GDM1 (cell line): ENCODE data around the gene TIAM2.

Experiments
- DNase-seq: peaks from one replicate; lab custom pipeline; 2025; lab: John Stamatoyannopoulos, UW

TIAM2 gene

GRCh38 chr6:155064303-155064702, 69.2 kb downstream of the TIAM2 start:
- DNase-seq, result no peak

DNA sequence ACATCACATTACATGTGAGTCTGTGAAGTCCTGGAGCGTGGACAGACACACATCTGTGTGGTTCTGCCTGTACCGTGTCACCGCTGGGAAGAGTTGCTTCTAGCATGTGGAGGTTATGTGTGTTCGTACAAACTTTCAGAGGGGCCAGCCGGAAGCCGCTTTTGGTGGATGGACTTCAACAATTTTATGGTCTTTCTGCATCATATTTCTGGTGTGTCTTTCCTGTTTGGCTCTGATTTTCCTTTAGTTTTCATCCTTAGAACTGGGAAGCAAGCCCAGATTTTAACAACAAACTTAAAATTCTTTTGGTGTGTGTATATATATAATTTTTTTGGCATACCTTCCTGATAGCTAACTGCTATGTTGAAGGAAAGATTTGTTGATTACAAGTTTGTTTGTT, 71.2 kb downstream of the TIAM2 start:
- DNase-seq, result no peak

- DNase-seq, result no peak
Measured at GRCh38 chr6:155066921-155067680, 72.0 kb downstream of the TIAM2 start.

DNA sequence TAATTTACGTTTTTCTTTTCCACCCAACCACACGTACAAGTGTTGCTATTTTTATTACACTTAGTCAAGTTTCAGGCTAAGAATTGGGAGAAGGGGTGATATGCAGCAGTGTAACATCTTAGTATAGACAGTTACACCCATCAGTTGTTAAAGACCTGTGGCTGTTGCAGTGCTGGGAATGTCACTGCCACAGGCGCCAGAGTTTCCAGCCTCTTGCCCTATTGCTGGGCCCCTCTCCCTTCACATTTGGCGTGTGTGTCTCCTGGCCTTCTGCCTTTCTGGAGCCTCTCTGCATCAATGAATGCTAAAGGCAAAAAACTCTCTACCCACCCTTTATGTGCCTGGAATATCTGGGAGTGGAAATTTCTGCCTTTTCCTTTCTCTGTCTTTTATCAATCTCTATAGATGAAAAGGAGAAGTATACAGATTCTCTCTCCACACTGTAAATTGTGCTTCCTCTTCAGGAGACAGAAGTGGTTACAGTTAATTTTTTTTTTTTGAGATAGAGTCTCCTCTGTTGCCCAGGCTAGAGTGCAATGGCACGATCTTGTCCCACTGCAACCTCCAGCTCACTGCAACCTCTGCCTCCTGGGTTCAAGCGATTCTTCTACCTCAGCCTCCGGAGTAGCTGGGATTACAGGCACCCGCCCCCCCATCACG, 73.0 kb downstream of the TIAM2 start:
- DNase-seq, result no peak

DNA sequence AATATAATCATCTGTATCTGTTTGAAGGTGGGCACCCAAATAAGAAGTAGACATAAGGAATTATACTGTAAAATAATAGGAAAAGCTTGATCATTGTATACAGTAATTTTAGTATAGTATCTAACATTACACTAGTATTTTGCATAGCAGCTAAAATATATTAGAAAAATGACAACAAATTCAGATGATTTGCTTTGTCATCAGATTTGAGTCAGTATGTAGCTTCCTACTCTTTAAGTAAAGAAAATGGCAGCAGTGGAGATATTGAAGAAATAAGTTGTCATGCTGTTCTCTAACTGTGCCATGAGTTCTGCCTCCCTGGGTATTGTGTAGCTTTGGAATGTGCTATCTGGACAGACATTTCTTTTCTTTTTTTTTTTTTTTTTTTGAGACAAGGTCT, 74.4 kb downstream of the TIAM2 start:
- DNase-seq, result no peak

DNA sequence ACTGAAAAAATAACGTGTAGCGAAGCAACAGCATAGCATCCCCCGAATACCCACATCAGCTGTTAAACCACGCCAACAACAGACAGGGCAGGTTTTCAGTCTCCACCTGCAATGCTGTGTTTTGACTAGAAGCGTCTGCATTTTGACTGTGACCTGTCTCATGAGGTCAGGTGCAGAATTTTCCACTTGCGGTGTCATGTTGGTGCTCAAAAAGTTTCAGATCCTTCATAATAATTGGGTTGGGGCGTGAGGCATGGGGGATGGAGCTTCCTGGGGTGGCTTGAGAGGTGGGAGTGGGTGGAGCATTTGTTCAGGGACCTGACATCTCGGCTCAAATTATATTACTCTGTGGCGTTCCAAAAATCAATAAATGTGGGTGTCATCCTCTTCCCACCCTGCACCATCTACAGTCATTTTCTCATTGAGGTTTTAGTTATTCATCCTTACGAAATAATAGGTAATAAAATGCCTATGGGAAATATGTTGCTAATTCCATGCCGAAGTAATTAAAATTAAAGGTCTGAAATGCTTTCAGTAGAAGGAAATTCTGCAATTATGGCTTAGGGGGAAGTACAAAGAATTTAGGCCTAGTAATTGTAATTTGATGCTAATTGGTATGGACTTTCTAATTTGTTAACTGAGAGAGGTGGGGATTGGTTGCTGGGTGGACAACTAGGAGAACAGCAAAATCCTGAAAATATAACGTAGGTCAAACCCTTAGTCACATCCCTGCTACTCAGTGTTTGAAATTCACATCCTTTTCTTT, 81.0 kb downstream of the TIAM2 start:
- no peak for DNase-seq

DNA sequence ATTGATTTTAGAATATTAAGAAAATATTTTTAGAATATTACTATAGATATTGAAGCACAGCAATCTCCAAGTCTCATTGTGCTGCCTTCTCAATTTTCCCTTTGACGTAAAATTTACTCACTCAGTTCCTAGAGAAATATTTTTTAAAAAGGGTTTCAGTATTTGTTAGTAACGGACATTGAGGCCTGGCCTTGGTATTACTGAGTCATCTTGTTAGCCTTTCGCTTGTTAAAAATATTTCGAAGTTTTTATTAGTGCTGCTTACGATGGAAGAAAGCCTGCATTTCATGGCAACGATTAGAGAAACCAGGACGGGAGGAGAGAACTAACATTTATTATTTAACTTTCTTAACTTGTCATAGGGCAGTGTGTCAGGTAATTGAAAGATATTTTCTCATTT, 82.2 kb downstream of the TIAM2 start:
- DNase-seq, result no peak

DNA sequence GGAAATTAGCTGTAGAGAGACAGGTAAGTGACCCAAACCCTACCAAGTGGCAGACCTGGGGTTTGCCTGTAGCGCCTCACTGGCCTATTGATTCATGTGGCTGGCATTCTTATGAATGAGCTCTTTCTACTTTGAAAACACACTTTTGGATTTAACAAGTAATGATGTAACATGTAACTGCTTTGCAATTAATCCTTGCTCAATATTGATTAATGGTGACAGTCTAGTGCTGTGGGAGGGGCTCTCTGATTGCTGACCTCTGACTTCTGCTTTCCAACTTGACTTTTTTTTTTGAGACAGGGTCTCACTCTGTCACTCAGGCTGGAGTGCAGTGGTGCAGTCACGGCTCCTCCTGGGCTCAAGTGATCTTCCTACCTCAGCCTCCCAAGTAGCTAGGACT, 82.7 kb downstream of the TIAM2 start:
- no peak for DNase-seq

- no peak for DNase-seq
Measured at GRCh38 chr6:155078331-155078745, 83.2 kb downstream of the TIAM2 start.

- no peak for DNase-seq
Measured at GRCh38 chr6:155079985-155080452, 84.9 kb downstream of the TIAM2 start.

- DNase-seq, result no peak
Measured at GRCh38 chr6:155080881-155081845, 86.0 kb downstream of the TIAM2 start.

GRCh38 chr6:155084431-155085123, 89.5 kb downstream of the TIAM2 start:
- DNase-seq, result no peak

GRCh38 chr6:155085582-155086257, 90.6 kb downstream of the TIAM2 start:
- DNase-seq, result no peak

DNA sequence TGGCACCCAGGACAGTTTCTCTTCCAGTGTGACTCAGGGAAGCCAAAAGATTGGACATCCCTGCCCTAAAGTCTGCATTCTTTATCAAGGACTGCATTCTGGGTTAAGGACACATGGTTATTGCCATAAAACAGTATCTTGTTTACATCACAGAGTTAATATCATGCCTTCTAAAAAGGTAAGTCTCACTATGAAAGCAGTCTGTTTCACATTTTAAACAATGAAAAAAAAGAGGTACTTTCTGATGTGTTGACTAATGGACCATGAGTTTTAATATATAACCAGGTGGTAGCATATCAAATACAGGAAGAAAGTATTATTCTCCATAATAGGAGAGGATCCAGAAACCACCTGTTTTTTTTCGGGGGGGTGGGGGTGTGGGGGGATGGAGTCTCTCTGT, 93.7 kb downstream of the TIAM2 start:
- DNase-seq, result no peak

DNA sequence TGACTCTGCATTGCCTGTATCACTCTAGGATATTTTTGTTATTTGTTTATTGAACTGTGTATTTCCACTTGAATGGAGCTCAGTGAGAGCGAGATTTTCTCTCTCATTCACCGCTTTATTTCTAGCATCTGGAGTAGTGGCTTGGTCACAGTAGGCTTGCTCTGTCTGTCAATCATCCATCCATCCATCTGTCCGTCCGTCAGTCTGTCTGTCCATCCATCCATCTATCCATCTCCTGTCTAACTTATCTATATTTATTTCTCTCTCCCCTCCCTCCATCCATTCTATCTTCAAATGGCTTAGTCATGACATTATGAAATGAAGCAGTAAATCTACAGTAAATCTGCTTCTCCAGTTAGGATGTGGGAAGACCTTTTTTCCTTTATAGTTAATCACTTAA, 94.6 kb downstream of the TIAM2 start:
- DNase-seq, result no peak

GRCh38 chr6:155090166-155090565, 95.1 kb downstream of the TIAM2 start:
- no peak for DNase-seq

GRCh38 chr6:155091756-155092155, 96.6 kb downstream of the TIAM2 start:
- DNase-seq, result no peak

DNA sequence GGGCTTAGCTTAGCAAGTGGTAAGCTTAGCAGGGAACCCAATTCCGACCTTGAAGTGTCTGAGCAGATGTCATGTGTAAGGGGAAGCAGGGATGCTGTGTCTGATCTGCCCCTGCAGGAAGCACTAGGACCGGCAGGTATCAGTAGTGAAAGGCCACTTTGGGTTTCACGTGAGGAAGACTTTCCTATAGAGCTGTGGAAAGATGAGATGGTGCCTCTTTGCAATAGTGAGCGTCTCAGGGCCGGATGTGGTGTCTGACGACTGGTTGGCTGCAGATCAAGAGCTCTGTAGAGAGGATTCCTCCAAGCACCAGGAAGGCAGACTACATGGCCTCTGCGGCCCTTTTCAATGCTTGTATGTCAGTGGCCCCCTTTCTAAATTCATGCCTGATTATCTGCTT, 98.3 kb downstream of the TIAM2 start:
- no peak for DNase-seq

GRCh38 chr6:155100087-155100486, 105.0 kb downstream of the TIAM2 start:
- no peak for DNase-seq

GRCh38 chr6:155100591-155100990, 105.5 kb downstream of the TIAM2 start:
- DNase-seq, result no peak
